IMR-90 (cell line): ENCODE measurements around the gene AP2M1. TPM values are rescaled to one million over a fixed set of nuclear protein-coding genes. Genes with fewer than 3 reads are reported as not detected.

Experiments used
- ATAC-seq: fragments of 200-7000 bp; cut with Tn5 transposase; 2 replicates; pipeline ENCODE4 v1.9.1; 2020; ENCODE audit warnings: low read depth, mild to moderate bottlenecking, moderate library complexity
- BruUV-seq: library from RNA; stranded (reverse); fragments of 400-500 nt; replicated peaks from 2 replicates; lab custom pipeline; 2021; lab: Mats Ljungman, UMichigan
- CTCF ChIA-PET: fragments of 300-600 bp; formaldehyde crosslinking; extraction: SDS; loops from one replicate; lab custom pipeline; 2021; ENCODE audit warnings: antibody characterized with exemption; lab: Yijun Ruan, JAX
- POLR2A ChIA-PET: fragments of 300-600 bp; sonication (Branson Sonifier 250); formaldehyde crosslinking; loops from one replicate; lab custom pipeline; 2022; ENCODE audit warnings: antibody characterized with exemption; ENCODE audit not compliant: unreplicated experiment; lab: Charles Lee
- DNase-seq: peaks from one replicate; pipeline ENCODE4 v3.0.0; 2013
- H2AFZ ChIP-seq: replicated peaks from 2 replicates; pipeline ENCODE3; 2013; ENCODE audit warnings: low read length, mild to moderate bottlenecking; ENCODE audit not compliant: poor library complexity
- H2AK5ac ChIP-seq: 2 replicates; pipeline ENCODE4 v1.6.1; 2013; ENCODE audit warnings: low read depth, low read length, inconsistent platforms
- H2AK9ac ChIP-seq: replicated peaks from 2 replicates; pipeline ENCODE3; 2013; ENCODE audit warnings: mild to moderate bottlenecking, low read depth, low read length, moderate library complexity; ENCODE audit not compliant: poor library complexity
- H2BK120ac ChIP-seq: 2 replicates; pipeline ENCODE4 v1.6.1; 2013; ENCODE audit warnings: low read depth, low read length, inconsistent platforms
- H2BK15ac ChIP-seq: 3 replicates; pipeline ENCODE4 v1.6.1; 2013; ENCODE audit warnings: low read depth, low read length, inconsistent platforms
- H2BK20ac ChIP-seq: 2 replicates; pipeline ENCODE4 v1.6.1; 2013; ENCODE audit warnings: low read depth, mild to moderate bottlenecking, inconsistent platforms, low read length, moderate library complexity
- H2BK5ac ChIP-seq: 2 replicates; pipeline ENCODE4 v1.6.1; 2013; ENCODE audit warnings: mild to moderate bottlenecking, low read depth, low read length, inconsistent platforms; ENCODE audit not compliant: poor library complexity, severe bottlenecking
- H3K14ac ChIP-seq: replicated peaks from 2 replicates; pipeline ENCODE4 v1.6.1; 2013; ENCODE audit warnings: low read depth, low read length, inconsistent platforms
- H3K18ac ChIP-seq: 2 replicates; pipeline ENCODE4 v1.6.1; 2013; ENCODE audit warnings: low read depth, low read length, control low read depth
- H3K23ac ChIP-seq: 2 replicates; pipeline ENCODE4 v1.6.1; 2013; ENCODE audit warnings: low read depth, low read length, inconsistent platforms
- H3K27ac ChIP-seq: 2 replicates; pipeline ENCODE4 v1.5.1; 2013; ENCODE audit warnings: mild to moderate bottlenecking, control low read depth, low read length; ENCODE audit not compliant: insufficient read depth
- H3K27me3 ChIP-seq: 2 replicates; pipeline ENCODE4 v1.6.1; 2013; ENCODE audit warnings: low read length; ENCODE audit not compliant: control insufficient read depth, insufficient read depth
- H3K36me3 ChIP-seq: 2 replicates; pipeline ENCODE4 v1.6.1; 2013; ENCODE audit warnings: low read length, mixed read lengths; ENCODE audit not compliant: control insufficient read depth, insufficient read depth
- H3K4ac ChIP-seq: 2 replicates; pipeline ENCODE4 v1.6.1; 2013; ENCODE audit warnings: low read depth, low read length, inconsistent platforms
- H3K4me1 ChIP-seq: 2 replicates; pipeline ENCODE4 v1.6.1; 2013; ENCODE audit warnings: low read length, mixed read lengths; ENCODE audit not compliant: control insufficient read depth, insufficient read depth
- H3K4me2 ChIP-seq: 2 replicates; pipeline ENCODE4 v1.6.1; 2013; ENCODE audit warnings: low read depth, mild to moderate bottlenecking, control low read depth, low read length, moderate library complexity
- H3K4me3 ChIP-seq: 2 replicates; pipeline ENCODE4 v1.5.1; 2013; ENCODE audit warnings: low read depth, mild to moderate bottlenecking, control low read depth, low read length, moderate library complexity; ENCODE audit not compliant: insufficient read depth
- H3K56ac ChIP-seq: 2 replicates; pipeline ENCODE4 v1.6.1; 2013; ENCODE audit warnings: low read length, inconsistent platforms; ENCODE audit not compliant: insufficient read depth; ENCODE audit errors: extremely low read depth
- H3K79me1 ChIP-seq, 2 experiments: 2 replicates each; pipeline ENCODE4 v1.6.1; 2013; ENCODE audit warnings: low read length in 2 of 2, inconsistent platforms in 1 of 2, low read depth in 1 of 2
- H3K9ac ChIP-seq: 2 replicates; pipeline ENCODE4 v1.6.1; 2013; ENCODE audit warnings: low read depth, low read length, control low read depth
- H3K9me1 ChIP-seq: 2 replicates; pipeline ENCODE4 v1.6.1; 2013; ENCODE audit warnings: low read length, inconsistent platforms; ENCODE audit not compliant: insufficient read depth
- H3K9me3 ChIP-seq: 2 replicates; pipeline ENCODE4 v1.6.1; 2013; ENCODE audit warnings: low read length; ENCODE audit not compliant: control insufficient read depth, insufficient read depth
- H4K20me1 ChIP-seq: 2 replicates; pipeline ENCODE4 v1.6.1; 2013; ENCODE audit warnings: low read length, inconsistent platforms; ENCODE audit not compliant: insufficient read depth
- H4K5ac ChIP-seq: 2 replicates; pipeline ENCODE4 v1.6.1; 2013; ENCODE audit warnings: mild to moderate bottlenecking, low read depth, low read length, control low read depth
- H4K8ac ChIP-seq, 2 experiments: 2 replicates each; pipeline ENCODE4 v1.6.1; 2013; ENCODE audit warnings: low read depth in 2 of 2, low read length in 2 of 2, control low read depth in 1 of 2, inconsistent platforms in 1 of 2
- H4K91ac ChIP-seq: 2 replicates; pipeline ENCODE4 v1.6.1; 2013; ENCODE audit warnings: low read depth, low read length, inconsistent platforms; ENCODE audit not compliant: insufficient read depth
- ELK1 ChIP-seq: fragments of 150-350 bp; IDR thresholded peaks from 2 replicates; pipeline ENCODE4 v1.6.1; 2016; ENCODE audit warnings: low read depth, mild to moderate bottlenecking, low read length, moderate library complexity, borderline replicate concordance
- MXI1 ChIP-seq: IDR thresholded peaks from 2 replicates; pipeline ENCODE4 v1.6.1; 2012; ENCODE audit warnings: low read depth, mild to moderate bottlenecking, low read length, moderate library complexity, borderline replicate concordance
- RFX5 ChIP-seq: IDR thresholded peaks from 2 replicates; pipeline ENCODE4 v1.8.0; 2012; ENCODE audit warnings: low read depth, mild to moderate bottlenecking, low read length, moderate library complexity
- WGBS, 2 experiments: methylation state at CpG; one replicate each; pipeline versions ENCODE4 v1.1.5 to v1.1.7; 2013; ENCODE audit warnings: missing lambda C conversion rate in 2 of 2; ENCODE audit not compliant: insufficient read length in 1 of 2; ENCODE audit errors: extremely low coverage in 2 of 2; 5-methylcytosine and 5-hydroxymethylcytosine counted together
- dilution Hi-C: fragments of 300-500 bp; cut with HindIII; formaldehyde crosslinking; loops from one replicate; pipeline ENCODE4 v1.14.3; 2018; ENCODE audit warnings: low sequenced_read_pairs; ENCODE audit not compliant: unreplicated experiment
- in situ Hi-C: fragments of 300-500 bp; cut with MboI; formaldehyde crosslinking; loops from 3 replicates; pipeline ENCODE4 v1.14.3; 2019; ENCODE audit warnings: low sequenced_read_pairs, inconsistent platforms, mixed read lengths
- intact Hi-C: fragments of 100-400 bp; cut with micrococcal nuclease; formaldehyde crosslinking; loops from 2 replicates; pipeline ENCODE4 v1.10.0; 2022
- polyA plus RNA-seq, 3 experiments: library from polyadenylated mRNA; depleted of rRNA; stranded (reverse); fragments of >200 nt; gene quantifications; 2 replicates each; pipeline ENCODE4 v1.2.3, GENCODE V29; 2012; ENCODE audit warnings: low replicate concordance in 1 of 3
- total RNA-seq: library from RNA; depleted of rRNA; stranded (reverse); fragments of >200 nt; gene quantifications from 2 replicates; pipeline ENCODE4 v1.2.3, GENCODE V29; 2012

The AP2M1 gene
- total and polyA plus RNA-seq, 2 of the 4 experiments (the other 2 are of a cell fraction), result 876 to 1,065 TPM

GRCh38 chr3:184222521-184222920 lies 47.9 kb downstream of the AP2M1 start:
- no peak overlapping the region for H4K8ac ChIP-seq
- TF ChIP-seq MXI1 (no peak), ELK1 (no peak), RFX5 (no peak)
- in situ Hi-C loops, result no loop called here
- no peak overlapping the region for H2AFZ ChIP-seq
- no peak overlapping the region for H2BK15ac ChIP-seq
- no peaks in the 10 kb centered on the region for H3K79me1 ChIP-seq
- ChIA-PET CTCF (interaction anchor here (0.7 kb wide), 1 partner anchor 11 kb away, joined by 4 read pairs; no protein-coding TSS in a partner anchor), POLR2A (no interaction called here)
- H3K23ac ChIP-seq, result no peak overlapping the region
- no peak overlapping the region for H2AK9ac ChIP-seq
- no peak overlapping the region for H2BK120ac ChIP-seq
- WGBS, 2 experiments, result no CpG with 5 or more reads among the region's 3 CpGs
- H3K36me3 ChIP-seq, result no peaks in the 10 kb centered on the region
- no peak overlapping the region for H2BK20ac ChIP-seq
- H3K56ac ChIP-seq, result no peak overlapping the region
- no TSS peak for BruUV-seq
- H3K9ac ChIP-seq, result no peak overlapping the region
- DNase-seq, result no peak
- H3K4me3 ChIP-seq, result no peak overlapping the region
- H2AK5ac ChIP-seq, result no peak overlapping the region
- H3K9me1 ChIP-seq, result no peaks in the 10 kb centered on the region
- no peak overlapping the region for H3K18ac ChIP-seq
- no peak for ATAC-seq
- no peak overlapping the region for H3K4ac ChIP-seq
- no peaks in the 10 kb centered on the region for H3K9me3 ChIP-seq
- H4K5ac ChIP-seq, result no peak overlapping the region
- H3K14ac ChIP-seq, result no peak overlapping the region
- intact Hi-C loops, result no loop called here
- H4K20me1 ChIP-seq, result no peaks in the 10 kb centered on the region
- H3K27me3 ChIP-seq, result peaks cover 14% of the 10 kb centered on the region
- dilution Hi-C loops, result no loop called here
- H4K91ac ChIP-seq, result no peak overlapping the region
- H3K4me1 ChIP-seq, result no peaks in the 10 kb centered on the region
- no peak overlapping the region for H3K27ac ChIP-seq
- H2BK5ac ChIP-seq, result no peak overlapping the region
- no peak overlapping the region for H3K4me2 ChIP-seq
